H1 (cell line): ENCODE measurements around the gene GON4L. TPM values are rescaled to one million over a fixed set of nuclear protein-coding genes. Genes with fewer than 3 reads are reported as not detected.

Experiments used
- CTCF ChIA-PET: fragments of 300-600 bp; sonication (Branson Sonifier 250); formaldehyde crosslinking; loops from one replicate; lab custom pipeline; 2021; ENCODE audit not compliant: partially characterized antibody; lab: Charles Lee
- POLR2A ChIA-PET: fragments of 300-600 bp; sonication (Branson Sonifier 250); formaldehyde crosslinking; loops from one replicate; lab custom pipeline; 2021; ENCODE audit warnings: inconsistent platforms; ENCODE audit not compliant: partially characterized antibody; lab: Charles Lee
- DNase-seq, 2 experiments: peaks; one replicate each; pipeline versions ENCODE4 v3.0.0 to v3.0.0-alpha.2; 2010 to 2022; ENCODE audit warnings: low spot score in 2 of 2, low read depth in 1 of 2, mixed read lengths in 1 of 2
- FAIRE-seq: peaks from 2 replicates; lab custom pipeline; 2011; peaks lifted over from hg19 to GRCh38; lab: Jason Lieb, UNC
- H2AFZ ChIP-seq: 2 replicates; pipeline ENCODE4 v1.8.1; 2012; ENCODE audit warnings: low read length, inconsistent platforms
- H2AK5ac ChIP-seq: 2 replicates; pipeline ENCODE4 v1.6.1; 2013; ENCODE audit warnings: low read depth, low read length
- H2BK120ac ChIP-seq: replicated peaks from 2 replicates; pipeline ENCODE3; 2013; ENCODE audit warnings: low read depth, low read length, inconsistent platforms
- H2BK12ac ChIP-seq: 2 replicates; pipeline ENCODE4 v1.6.1; 2013; ENCODE audit warnings: low read depth, low read length
- H2BK15ac ChIP-seq: 2 replicates; pipeline ENCODE4 v1.6.1; 2013; ENCODE audit warnings: low read length
- H2BK20ac ChIP-seq: 2 replicates; pipeline ENCODE4 v1.6.1; 2013; ENCODE audit warnings: low read length
- H2BK5ac ChIP-seq: 2 replicates; pipeline ENCODE4 v1.6.1; 2013; ENCODE audit warnings: low read depth, low read length
- H3K14ac ChIP-seq: 2 replicates; pipeline ENCODE4 v1.6.1; 2013; ENCODE audit warnings: inconsistent platforms; ENCODE audit not compliant: insufficient read length
- H3K18ac ChIP-seq: 2 replicates; pipeline ENCODE4 v1.6.1; 2013; ENCODE audit warnings: low read length; ENCODE audit errors: extremely low read depth
- H3K23ac ChIP-seq: 2 replicates; pipeline ENCODE4 v1.6.1; 2013; ENCODE audit warnings: inconsistent platforms; ENCODE audit not compliant: insufficient read length
- H3K23me2 ChIP-seq: 2 replicates; pipeline ENCODE4 v1.6.1; 2013; ENCODE audit warnings: low read depth, low read length
- H3K27ac ChIP-seq: 2 replicates; pipeline ENCODE4 v1.6.1; 2011; ENCODE audit warnings: low read depth, low read length, inconsistent platforms
- H3K27me3 ChIP-seq, 4 experiments: replicated peaks in 1 of 4; 1 replicate in 1 of 4; 2 replicates in 3 of 4; pipeline versions ENCODE4 v1.6.1 to v1.8.1; 2011 to 2013; ENCODE audit warnings: low read length in 3 of 4, mild to moderate bottlenecking in 3 of 4, inconsistent platforms in 2 of 4, mixed read lengths in 2 of 4, moderate library complexity in 1 of 4; ENCODE audit not compliant: control insufficient read depth in 3 of 4, insufficient read depth in 3 of 4; ENCODE audit errors: extremely low read depth in 1 of 4
- H3K36me3 ChIP-seq, 4 experiments: 2 replicates each; pipeline versions ENCODE4 v1.6.1 to v1.8.1; 2011 to 2013; ENCODE audit warnings: mild to moderate bottlenecking in 4 of 4, low read length in 3 of 4, moderate library complexity in 2 of 4, control low read depth in 1 of 4, inconsistent platforms in 1 of 4; ENCODE audit not compliant: insufficient read depth in 4 of 4, control insufficient read depth in 2 of 4
- H3K4ac ChIP-seq: replicated peaks from 2 replicates; pipeline ENCODE3; 2013; ENCODE audit warnings: low read length, low read depth, mixed read lengths, inconsistent platforms; ENCODE audit not compliant: insufficient read length
- H3K4me1 ChIP-seq, 4 experiments: replicated peaks in 1 of 4; 1 replicate in 1 of 4; 2 replicates in 3 of 4; pipeline versions ENCODE4 v1.6.1 to v1.8.1; 2011 to 2013; ENCODE audit warnings: low read length in 3 of 4, inconsistent platforms in 2 of 4, mixed read lengths in 1 of 4; ENCODE audit not compliant: insufficient read depth in 4 of 4, control insufficient read depth in 3 of 4
- H3K4me2 ChIP-seq, 2 experiments: 2 replicates each; pipeline versions ENCODE4 v1.6.1 to v1.8.1; 2011 to 2013; ENCODE audit warnings: low read depth in 2 of 2, low read length in 2 of 2, control low read depth in 1 of 2, inconsistent platforms in 1 of 2, mild to moderate bottlenecking in 1 of 2; ENCODE audit not compliant: insufficient read depth in 1 of 2
- H3K4me3 ChIP-seq, 4 experiments: fragments of 200-600, 300-600 bp in 1 of 4; sonication (generic), shearing (Covaris generic), sonication (Bioruptor Twin) in 1 of 4; 2 replicates each; pipeline versions ENCODE4 v1.5.1 to v1.8.1; 2011 to 2016; ENCODE audit warnings: low read length in 4 of 4, low read depth in 3 of 4, control low read depth in 2 of 4, inconsistent platforms in 2 of 4, mild to moderate bottlenecking in 2 of 4, mixed read lengths in 1 of 4, moderate library complexity in 1 of 4; ENCODE audit not compliant: insufficient read depth in 2 of 4; ENCODE audit errors: extremely low read depth in 1 of 4
- H3K56ac ChIP-seq: replicated peaks from 2 replicates; pipeline ENCODE3; 2013; ENCODE audit warnings: low read depth, mild to moderate bottlenecking, mixed read lengths, low read length, inconsistent platforms; ENCODE audit not compliant: insufficient read length
- H3K79me1 ChIP-seq: 2 replicates; pipeline ENCODE4 v1.6.1; 2013; ENCODE audit warnings: low read depth, low read length, control low read depth
- H3K79me2 ChIP-seq, 2 experiments: 2 replicates each; pipeline versions ENCODE4 v1.6.1 to v1.8.1; 2012 to 2013; ENCODE audit warnings: low read length in 2 of 2, mild to moderate bottlenecking in 2 of 2, inconsistent platforms in 1 of 2; ENCODE audit not compliant: insufficient read depth in 2 of 2, control insufficient read depth in 1 of 2
- H3K9ac ChIP-seq, 4 experiments: replicated peaks in 1 of 4; 1 replicate in 1 of 4; 2 replicates in 3 of 4; pipeline versions ENCODE4 v1.6.1 to v1.8.1; 2011 to 2013; ENCODE audit warnings: low read depth in 3 of 4, low read length in 3 of 4, control low read depth in 2 of 4, mild to moderate bottlenecking in 2 of 4, moderate library complexity in 2 of 4, inconsistent platforms in 1 of 4; ENCODE audit errors: extremely low read depth in 1 of 4
- H3K9me3 ChIP-seq, 2 experiments: 2 replicates each; pipeline versions ENCODE4 v1.6.1 to v1.8.1; 2012 to 2013; ENCODE audit warnings: mild to moderate bottlenecking in 2 of 2, moderate library complexity in 2 of 2, control low read depth in 1 of 2, inconsistent platforms in 1 of 2, low read depth in 1 of 2, low read length in 1 of 2, mixed read lengths in 1 of 2; ENCODE audit not compliant: insufficient read depth in 2 of 2
- H4K20me1 ChIP-seq, 2 experiments: replicated peaks in 1 of 2; 2 replicates each; pipeline versions ENCODE3 to v1.8.1; 2011 to 2013; ENCODE audit warnings: inconsistent platforms in 2 of 2, low read length in 2 of 2, mild to moderate bottlenecking in 1 of 2; ENCODE audit not compliant: insufficient read depth in 2 of 2, control insufficient read depth in 1 of 2
- H4K5ac ChIP-seq: 2 replicates; pipeline ENCODE4 v1.6.1; 2013; ENCODE audit warnings: low read length, low read depth, mixed read lengths, inconsistent platforms; ENCODE audit not compliant: insufficient read length
- H4K8ac ChIP-seq: 2 replicates; pipeline ENCODE4 v1.8.0; 2013; ENCODE audit warnings: mild to moderate bottlenecking, moderate library complexity, low read length, inconsistent platforms; ENCODE audit not compliant: insufficient read depth; ENCODE audit errors: extremely low read depth
- H4K91ac ChIP-seq: replicated peaks from 2 replicates; pipeline ENCODE3; 2013; ENCODE audit warnings: low read length, mixed read lengths, inconsistent platforms; ENCODE audit not compliant: insufficient read length
- CBX5 ChIP-seq: fragments of 300-800, 300-1000 bp; sonication (generic); IDR thresholded peaks from 2 replicates; pipeline ENCODE4 v1.7.1; 2016; ENCODE audit warnings: antibody characterized with exemption, low read length, low read depth
- CBX8 ChIP-seq: fragments of 300-800, 300-1000 bp; sonication (generic); IDR thresholded peaks from 2 replicates; pipeline ENCODE4 v1.7.1; 2016; ENCODE audit warnings: low read depth, low read length, borderline replicate concordance
- CHD1 ChIP-seq: IDR thresholded peaks from 2 replicates; pipeline ENCODE4 v1.6.1; 2012; ENCODE audit warnings: low read depth, low read length, improper control_type of control experiment
- EGR1 ChIP-seq: IDR thresholded peaks from 2 replicates; pipeline ENCODE4 v1.6.1; 2011; ENCODE audit warnings: low read depth, low read length, borderline replicate concordance
- JUN ChIP-seq: IDR thresholded peaks from 2 replicates; pipeline ENCODE4 v1.6.1; 2011; ENCODE audit warnings: low read depth, mild to moderate bottlenecking, improper control_type of control experiment, low read length
- POU5F1 ChIP-seq: IDR thresholded peaks from 2 replicates; pipeline ENCODE4 v1.6.1; 2011; ENCODE audit warnings: low read depth, mild to moderate bottlenecking, low read length, moderate library complexity
- RBBP5 ChIP-seq: IDR thresholded peaks from 2 replicates; pipeline ENCODE4 v1.7.1; 2012; ENCODE audit warnings: low read depth, mild to moderate bottlenecking, inconsistent platforms, low read length, moderate library complexity, borderline replicate concordance
- SP4 ChIP-seq: IDR thresholded peaks from 2 replicates; pipeline ENCODE4 v1.6.1; 2012; ENCODE audit warnings: low read length, inconsistent platforms
- SRF ChIP-seq: IDR thresholded peaks from 2 replicates; pipeline ENCODE4 v1.6.1; 2011; ENCODE audit warnings: mild to moderate bottlenecking, low read depth, low read length, moderate library complexity
- TBP ChIP-seq: IDR thresholded peaks from 2 replicates; pipeline ENCODE4 v1.6.1; 2011; ENCODE audit warnings: low read depth, low read length, improper control_type of control experiment
- TCF12 ChIP-seq: IDR thresholded peaks from 2 replicates; pipeline ENCODE4 v1.6.1; 2011; ENCODE audit warnings: low read depth, mild to moderate bottlenecking, low read length
- WGBS, 2 experiments: shearing (Covaris generic) in 1 of 2; methylation state at CpG; one replicate each; pipeline versions ENCODE4 v1.1.6 to v1.1.7; 2013 to 2015; ENCODE audit warnings: low lambda C conversion rate in 2 of 2, mixed read lengths in 2 of 2, inconsistent platforms in 1 of 2, low coverage in 1 of 2, missing lambda C conversion rate in 1 of 2; ENCODE audit not compliant: insufficient replicate concordance in 2 of 2, insufficient coverage in 1 of 2, insufficient read length in 1 of 2; ENCODE audit errors: extremely low coverage in 1 of 2, missing lambda C conversion rate in 1 of 2; 5-methylcytosine and 5-hydroxymethylcytosine counted together
- polyA plus RNA-seq, 7 experiments: library from polyadenylated mRNA; depleted of rRNA in 3 of 7; stranded (reverse) in 5 of 7; unstranded in 2 of 7; fragments of >200 nt in 5 of 7; fragments of 200-250 nt in 2 of 7; gene quantifications; 1 replicate in 5 of 7; 2 replicates in 1 of 7; 4 replicates in 1 of 7; pipeline versions ENCODE4 v1.2.1 to v1.2.3, GENCODE V29; 2011 to 2013; ENCODE audit warnings: missing spikeins in 2 of 7, mixed read lengths in 2 of 7
- total RNA-seq: library from RNA; stranded (reverse); fragmentation: NEBNext Ultra II Directional; extraction: Animal tissue kit (Norgen Biotek cat#: 25700); gene quantifications from 2 replicates; pipeline ENCODE4 v1.2.1, GENCODE V29; 2021
- TF ChIP-seq, protein P1 (sequence below): IDR thresholded peaks from 2 replicates; pipeline ENCODE4 v1.6.1; 2012; ENCODE audit warnings: inconsistent platforms
- TF ChIP-seq, protein P2 (sequence below): IDR thresholded peaks from 2 replicates; pipeline ENCODE4 v1.6.1; 2012; ENCODE audit warnings: low read length, inconsistent platforms

The GON4L gene
- total and polyA plus RNA-seq, 2 of the 8 experiments (the other 6 are each of a cell fraction or from before 2014, with no cell fraction given): 26.2 to 52.1 TPM

DNA sequence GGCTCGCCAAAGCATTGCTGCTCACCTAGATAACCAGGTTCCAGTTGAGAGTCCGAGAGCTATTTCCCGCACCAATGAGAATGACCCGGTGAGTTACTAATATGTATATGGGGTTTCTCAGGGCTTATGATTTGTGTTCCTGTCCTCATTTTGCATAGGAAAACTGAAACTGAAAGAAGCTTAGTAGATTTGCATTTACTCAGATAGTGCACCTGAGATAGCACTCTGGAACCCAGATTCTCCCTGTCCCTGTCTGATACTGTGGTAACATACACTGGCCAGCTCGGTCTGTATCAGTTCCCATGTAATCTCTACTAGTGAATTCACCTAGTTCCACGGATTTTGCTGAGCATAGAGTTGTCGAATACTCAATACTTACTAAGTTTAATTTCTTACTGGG, 140.0 kb downstream of the GON4L start:
- H4K91ac ChIP-seq: no peak overlapping the region
- H3K27ac ChIP-seq: no peak overlapping the region
- H3K23me2 ChIP-seq: no peaks in the 10 kb centered on the region
- FAIRE-seq (no peak), DNase-seq (no peak)
- no peaks in the 10 kb centered on the region for H3K27me3 ChIP-seq
- peaks cover 4 to 16% (median 5%) of the 10 kb centered on the region in 4 experiments; a peak in 4 of 8 replicates for H3K36me3 ChIP-seq
- H3K79me2 ChIP-seq: no peaks in the 10 kb centered on the region
- H3K18ac ChIP-seq: no peak overlapping the region
- H2BK120ac ChIP-seq: no peak overlapping the region
- no peak overlapping the region for H3K4me3 ChIP-seq
- H3K4me2 ChIP-seq: no peak overlapping the region
- H4K5ac ChIP-seq: no peak overlapping the region
- H3K4ac ChIP-seq: no peak overlapping the region
- H3K9me3 ChIP-seq: no peaks in the 10 kb centered on the region
- no peaks in the 10 kb centered on the region for H3K79me1 ChIP-seq
- WGBS, 2 experiments: 94% methylated on average over 7 of the region's 7 CpGs; no CpG with 5 or more reads in 1 of the 2 experiments
- no peaks in the 10 kb centered on the region for H4K20me1 ChIP-seq
- no peaks in the 10 kb centered on the region for H3K4me1 ChIP-seq
- H2BK12ac ChIP-seq: no peak overlapping the region
- H2BK20ac ChIP-seq: no peak overlapping the region
- H3K56ac ChIP-seq: no peak overlapping the region
- ChIA-PET CTCF (interaction anchor here (0.6 to 3.6 kb wide), 3 partner anchors 9 to 507 kb away, joined by 3 to 15 read pairs (median 3); no protein-coding TSS in a partner anchor), POLR2A (interaction anchor here (0.6 kb wide), 1 partner anchor 105 kb away, joined by 3 read pairs; no protein-coding TSS in a partner anchor)
- H2AK5ac ChIP-seq: no peak overlapping the region
- no peak overlapping the region for H2BK15ac ChIP-seq
- no peak overlapping the region for H4K8ac ChIP-seq
- no peak overlapping the region for H2AFZ ChIP-seq
- no peak overlapping the region for H3K23ac ChIP-seq
- no peak overlapping the region for H3K14ac ChIP-seq
- H3K9ac ChIP-seq: no peak overlapping the region
- no peak overlapping the region for H2BK5ac ChIP-seq
- TF ChIP-seq SP4: no peak
- TF ChIP-seq CBX8: no peak
- no peak for TF ChIP-seq CHD1
- TF ChIP-seq, protein P1, sequence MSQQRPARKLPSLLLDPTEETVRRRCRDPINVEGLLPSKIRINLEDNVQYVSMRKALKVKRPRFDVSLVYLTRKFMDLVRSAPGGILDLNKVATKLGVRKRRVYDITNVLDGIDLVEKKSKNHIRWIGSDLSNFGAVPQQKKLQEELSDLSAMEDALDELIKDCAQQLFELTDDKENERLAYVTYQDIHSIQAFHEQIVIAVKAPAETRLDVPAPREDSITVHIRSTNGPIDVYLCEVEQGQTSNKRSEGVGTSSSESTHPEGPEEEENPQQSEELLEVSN: no peak
- no peak for TF ChIP-seq POU5F1
- no peak for TF ChIP-seq RBBP5
- no peak for TF ChIP-seq EGR1
- TF ChIP-seq, protein P2, sequence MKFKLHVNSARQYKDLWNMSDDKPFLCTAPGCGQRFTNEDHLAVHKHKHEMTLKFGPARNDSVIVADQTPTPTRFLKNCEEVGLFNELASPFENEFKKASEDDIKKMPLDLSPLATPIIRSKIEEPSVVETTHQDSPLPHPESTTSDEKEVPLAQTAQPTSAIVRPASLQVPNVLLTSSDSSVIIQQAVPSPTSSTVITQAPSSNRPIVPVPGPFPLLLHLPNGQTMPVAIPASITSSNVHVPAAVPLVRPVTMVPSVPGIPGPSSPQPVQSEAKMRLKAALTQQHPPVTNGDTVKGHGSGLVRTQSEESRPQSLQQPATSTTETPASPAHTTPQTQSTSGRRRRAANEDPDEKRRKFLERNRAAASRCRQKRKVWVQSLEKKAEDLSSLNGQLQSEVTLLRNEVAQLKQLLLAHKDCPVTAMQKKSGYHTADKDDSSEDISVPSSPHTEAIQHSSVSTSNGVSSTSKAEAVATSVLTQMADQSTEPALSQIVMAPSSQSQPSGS: no peak
- no peak for TF ChIP-seq JUN
- no peak for TF ChIP-seq CBX5
- TF ChIP-seq TCF12: no peak
- TF ChIP-seq SRF: no peak
- TF ChIP-seq TBP: no peak
